Measurements from ENCODE around the gene TSTD2. TPM values are rescaled to one million over a fixed set of nuclear protein-coding genes. Genes with fewer than 3 reads are reported as not detected.
"Not testable (repeated sequence)": the region's sequence is repeated elsewhere in the genome, so short reads cannot be mapped to it uniquely, and the experiment has no call there.

The TSTD2 gene
- total and polyA plus RNA-seq, 4 donors: 9.4 to 26.6 (median 14.1) TPM

GRCh38 chr9:97628668-97629067 is 4.5 kb downstream of the TSTD2 start:
- TF ChIP-seq CTCF (IDR thresholded peaks at IDR 0.05; ENCODE audit: control extremely low read depth, extremely low read depth): no peak
- H3K27me3 ChIP-seq (ENCODE audit: control insufficient read depth in 3 of 3, insufficient read depth in 3 of 3, low read length in 2 of 3): no peaks in the 10 kb centered on the region
- no peaks in the 10 kb centered on the region for H3K9me3 ChIP-seq (ENCODE audit: control insufficient read depth in 4 of 4, insufficient read depth in 3 of 4, low read length in 3 of 4)
- ATAC-seq (ENCODE audit: insufficient read depth, low FRiP score): no peak
- 96% methylated on average over 3 of the region's 3 CpGs for WGBS, 2 donors
- H3K4me3 ChIP-seq: no peak overlapping the region
- peaks cover 0 to 26% (median 7%) of the 10 kb centered on the region in 5 donors for H3K4me1 ChIP-seq (ENCODE audit: control insufficient read depth in 5 of 5, insufficient read depth in 5 of 5, low read length in 5 of 5)
- H3K9ac ChIP-seq (ENCODE audit: insufficient read depth in 1 of 2, low read length in 2 of 2): no peak overlapping the region
- peak overlapping the region in 1 of 2 donors; percentile 39 for H3K27ac ChIP-seq (ENCODE audit: low read depth in 1 of 2, low read length in 1 of 2)
- DNase-seq: no peak
- H3K36me3 ChIP-seq (ENCODE audit: control insufficient read depth in 4 of 4, insufficient read depth in 4 of 4, low read length in 4 of 4): peaks cover 0 to 21% (median 8%) of the 10 kb centered on the region in 4 donors

DNA sequence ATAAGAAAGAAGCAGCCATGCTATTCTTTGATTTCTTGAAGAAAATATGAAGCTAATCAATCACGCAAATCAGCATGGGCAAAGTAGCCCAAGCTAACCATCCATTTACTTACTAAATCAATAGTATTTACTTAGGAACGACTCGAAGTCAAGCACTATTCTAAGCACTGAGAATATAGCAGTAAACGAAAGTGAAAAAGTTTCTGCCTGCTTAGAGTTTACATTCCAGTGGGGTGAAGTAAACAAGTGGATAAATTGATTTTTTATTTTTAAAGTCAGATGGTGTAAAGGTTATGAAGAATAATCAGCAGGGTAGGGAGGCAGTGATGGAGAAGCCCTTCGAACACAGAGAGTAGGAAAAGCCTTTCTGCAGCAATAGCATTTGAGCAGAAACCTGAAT is 5.5 kb downstream of the TSTD2 start:
- peak overlapping the region in 1 of 2 donors; percentile 5 for H3K27ac ChIP-seq (ENCODE audit: low read depth in 1 of 2, low read length in 1 of 2)
- peaks cover 0 to 24% (median 10%) of the 10 kb centered on the region in 4 donors for H3K36me3 ChIP-seq (ENCODE audit: control insufficient read depth in 4 of 4, insufficient read depth in 4 of 4, low read length in 4 of 4)
- ATAC-seq (ENCODE audit: insufficient read depth, low FRiP score): no peak
- H3K9ac ChIP-seq (ENCODE audit: insufficient read depth in 1 of 2, low read length in 2 of 2): no peak overlapping the region
- no peak overlapping the region for H3K4me3 ChIP-seq
- DNase-seq: no peak
- H3K4me1 ChIP-seq (ENCODE audit: control insufficient read depth in 5 of 5, insufficient read depth in 5 of 5, low read length in 5 of 5): peaks cover 0 to 26% (median 7%) of the 10 kb centered on the region in 5 donors
- H3K27me3 ChIP-seq (ENCODE audit: control insufficient read depth in 3 of 3, insufficient read depth in 3 of 3, low read length in 2 of 3): no peaks in the 10 kb centered on the region
- 47 to 69% methylated on average over 5 of the region's 5 CpGs for WGBS, 2 donors
- no peak for TF ChIP-seq CTCF (IDR thresholded peaks at IDR 0.05; ENCODE audit: control extremely low read depth, extremely low read depth)
- no peaks in the 10 kb centered on the region for H3K9me3 ChIP-seq (ENCODE audit: control insufficient read depth in 4 of 4, insufficient read depth in 3 of 4, low read length in 3 of 4)

DNA sequence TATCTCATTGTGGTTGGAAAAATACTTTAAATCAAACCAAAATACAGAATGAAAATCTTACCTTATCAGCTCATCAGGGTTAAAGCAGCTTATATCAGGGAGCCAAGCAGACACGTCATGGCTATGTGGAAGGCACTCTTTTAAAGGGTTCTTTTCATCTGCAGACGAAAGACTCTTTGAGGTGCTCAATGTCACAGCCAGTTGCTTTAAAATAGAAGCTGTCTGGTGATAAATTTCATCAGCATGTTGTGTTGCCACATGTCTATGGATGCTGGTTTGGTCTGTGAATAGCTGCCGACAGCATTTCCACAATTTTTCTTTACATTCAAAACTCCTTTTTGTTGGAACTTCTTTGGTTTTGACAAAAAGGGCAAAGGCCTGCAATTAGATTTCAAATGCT is 7.5 kb downstream of the TSTD2 start:
- TF ChIP-seq CTCF (IDR thresholded peaks at IDR 0.05; ENCODE audit: control extremely low read depth, extremely low read depth): no peak
- H3K36me3 ChIP-seq (ENCODE audit: control insufficient read depth in 4 of 4, insufficient read depth in 4 of 4, low read length in 4 of 4): peaks cover 0 to 34% (median 17%) of the 10 kb centered on the region in 4 donors
- no peak for DNase-seq

DNA sequence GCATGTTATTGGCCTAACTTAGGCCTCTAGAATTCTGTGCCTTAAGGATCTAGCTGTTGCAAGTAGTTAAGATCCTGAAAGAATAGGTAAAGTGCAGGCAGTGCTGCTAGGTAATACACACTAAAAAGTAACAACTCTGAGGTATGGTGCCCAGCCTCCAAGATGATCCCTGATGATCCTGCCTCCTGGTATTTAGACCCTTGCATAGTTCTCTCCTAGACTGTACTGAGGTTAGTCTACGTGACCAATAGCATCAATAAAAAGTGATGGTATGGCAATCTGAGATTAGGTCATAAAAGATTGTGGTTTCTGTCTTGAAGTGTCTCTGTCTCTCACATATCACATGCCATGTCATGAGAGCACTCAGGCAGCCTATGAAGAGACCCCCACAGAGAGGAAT is 9.2 kb downstream of the TSTD2 start:
- peaks cover under 1 to 38% (median 17%) of the 10 kb centered on the region in 4 donors for H3K36me3 ChIP-seq (ENCODE audit: control insufficient read depth in 4 of 4, insufficient read depth in 4 of 4, low read length in 4 of 4)
- H3K9me3 ChIP-seq (ENCODE audit: control insufficient read depth in 4 of 4, insufficient read depth in 3 of 4, low read length in 3 of 4): no peaks in the 10 kb centered on the region
- peaks cover 0 to 13% (median 0%) of the 10 kb centered on the region in 5 donors for H3K4me1 ChIP-seq (ENCODE audit: control insufficient read depth in 5 of 5, insufficient read depth in 5 of 5, low read length in 5 of 5)
- H3K4me3 ChIP-seq: no peak overlapping the region
- H3K27ac ChIP-seq (ENCODE audit: low read depth in 1 of 2, low read length in 1 of 2): peak overlapping the region in 1 of 2 donors; percentile 46
- no peak overlapping the region for H3K9ac ChIP-seq (ENCODE audit: insufficient read depth in 1 of 2, low read length in 2 of 2)
- TF ChIP-seq CTCF (IDR thresholded peaks at IDR 0.05; ENCODE audit: control extremely low read depth, extremely low read depth): no peak
- no peaks in the 10 kb centered on the region for H3K27me3 ChIP-seq (ENCODE audit: control insufficient read depth in 3 of 3, insufficient read depth in 3 of 3, low read length in 2 of 3)
- 96 to 97% methylated on average over 1 of the region's 1 CpG for WGBS, 2 donors
- DNase-seq: no peak
- ATAC-seq (ENCODE audit: insufficient read depth, low FRiP score): no peak

More for the DNA sequence above, 7.5 kb downstream of the TSTD2 start:
- Histone ChIP-seq H3K4me1 (ENCODE audit: control insufficient read depth in 5 of 5, insufficient read depth in 5 of 5, low read length in 5 of 5) (peaks cover 0 to 18% (median 0%) of the 10 kb centered on the region in 5 donors), H3K4me3 (no peak overlapping the region), H3K27me3 (ENCODE audit: control insufficient read depth in 3 of 3, insufficient read depth in 3 of 3, low read length in 2 of 3) (no peaks in the 10 kb centered on the region), H3K9me3 (ENCODE audit: control insufficient read depth in 4 of 4, insufficient read depth in 3 of 4, low read length in 3 of 4) (no peaks in the 10 kb centered on the region), H3K27ac (ENCODE audit: low read depth in 1 of 2, low read length in 1 of 2) (peak overlapping the region in 1 of 2 donors; percentile 24), H3K9ac (ENCODE audit: insufficient read depth in 1 of 2, low read length in 2 of 2) (no peak overlapping the region)
- 60 to 83% methylated on average over 3 of the region's 3 CpGs for WGBS, 2 donors
- ATAC-seq (ENCODE audit: insufficient read depth, low FRiP score): no peak

DNA sequence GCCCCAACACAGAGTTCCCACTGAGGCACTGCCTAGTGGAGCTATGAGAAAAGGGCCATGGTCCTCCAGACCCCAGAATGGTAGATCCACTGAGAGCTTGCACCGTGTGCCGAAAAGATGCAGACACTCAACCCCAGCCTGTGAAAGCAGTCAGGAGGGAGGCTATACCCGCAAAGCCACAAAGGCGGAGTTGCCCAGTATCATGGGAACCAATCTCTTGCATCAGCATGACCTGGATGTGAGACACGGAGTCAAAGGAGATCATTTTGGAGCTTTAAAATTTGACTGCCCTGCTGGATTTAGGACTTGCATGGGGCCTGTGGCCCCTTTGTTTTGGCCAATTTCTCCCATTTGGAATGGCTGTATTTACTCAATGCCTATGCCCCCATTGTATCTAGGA is 10.7 kb downstream of the TSTD2 start:
- ATAC-seq (ENCODE audit: insufficient read depth, low FRiP score); DNase-seq: not testable (repeated sequence)
- WGBS, 2 donors: 95 to 97% methylated on average over 5 of the region's 5 CpGs

More for the DNA sequence above, 10.7 kb downstream of the TSTD2 start:
- H3K27ac ChIP-seq (ENCODE audit: low read depth in 1 of 2, low read length in 1 of 2); H3K4me1 ChIP-seq (ENCODE audit: control insufficient read depth in 5 of 5, insufficient read depth in 5 of 5, low read length in 5 of 5); H3K9me3 ChIP-seq (ENCODE audit: control insufficient read depth in 4 of 4, insufficient read depth in 3 of 4, low read length in 3 of 4); H3K4me3 ChIP-seq; H3K27me3 ChIP-seq (ENCODE audit: control insufficient read depth in 3 of 3, insufficient read depth in 3 of 3, low read length in 2 of 3); H3K9ac ChIP-seq (ENCODE audit: insufficient read depth in 1 of 2, low read length in 2 of 2): not testable (repeated sequence)
- H3K36me3 ChIP-seq (ENCODE audit: control insufficient read depth in 4 of 4, insufficient read depth in 4 of 4, low read length in 4 of 4): peaks cover 7 to 38% (median 18%) of the 10 kb centered on the region in 4 donors
